ENCODE data around the gene SH3YL1.

DNA sequence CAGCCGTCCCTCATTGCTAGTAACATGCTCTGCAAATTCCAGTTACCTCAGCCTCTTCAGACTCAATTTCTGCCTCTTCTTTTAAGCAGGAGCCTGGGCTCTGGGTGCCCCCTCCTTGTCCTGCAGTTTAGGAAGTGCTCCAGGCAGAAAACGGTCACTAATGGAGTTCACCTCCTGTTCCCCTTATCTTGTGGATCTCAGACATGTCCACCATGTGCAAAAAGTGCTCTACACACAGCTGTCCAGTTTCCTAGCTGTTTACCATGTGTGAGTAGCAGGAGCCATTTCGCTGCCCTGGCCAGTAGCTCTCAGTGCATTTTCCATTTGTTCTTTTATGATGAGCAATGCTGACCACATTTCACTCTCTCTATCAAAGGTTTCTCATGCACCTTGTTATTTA, 4.9 kb downstream of the SH3YL1 start:
- TF ChIP-seq, protein P1, sequence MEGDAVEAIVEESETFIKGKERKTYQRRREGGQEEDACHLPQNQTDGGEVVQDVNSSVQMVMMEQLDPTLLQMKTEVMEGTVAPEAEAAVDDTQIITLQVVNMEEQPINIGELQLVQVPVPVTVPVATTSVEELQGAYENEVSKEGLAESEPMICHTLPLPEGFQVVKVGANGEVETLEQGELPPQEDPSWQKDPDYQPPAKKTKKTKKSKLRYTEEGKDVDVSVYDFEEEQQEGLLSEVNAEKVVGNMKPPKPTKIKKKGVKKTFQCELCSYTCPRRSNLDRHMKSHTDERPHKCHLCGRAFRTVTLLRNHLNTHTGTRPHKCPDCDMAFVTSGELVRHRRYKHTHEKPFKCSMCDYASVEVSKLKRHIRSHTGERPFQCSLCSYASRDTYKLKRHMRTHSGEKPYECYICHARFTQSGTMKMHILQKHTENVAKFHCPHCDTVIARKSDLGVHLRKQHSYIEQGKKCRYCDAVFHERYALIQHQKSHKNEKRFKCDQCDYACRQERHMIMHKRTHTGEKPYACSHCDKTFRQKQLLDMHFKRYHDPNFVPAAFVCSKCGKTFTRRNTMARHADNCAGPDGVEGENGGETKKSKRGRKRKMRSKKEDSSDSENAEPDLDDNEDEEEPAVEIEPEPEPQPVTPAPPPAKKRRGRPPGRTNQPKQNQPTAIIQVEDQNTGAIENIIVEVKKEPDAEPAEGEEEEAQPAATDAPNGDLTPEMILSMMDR (conservative IDR thresholded peaks at IDR 0.05; ENCODE audit: low read depth, low read length) = no peak
- no peak for TF ChIP-seq EZH2 (IDR thresholded peaks at IDR 0.05; ENCODE audit: low read length, unreplicated experiment)
